NCI-H1105 treated with DMSO at 0.1 percent for 48 hours (cell line): Measurements from ENCODE around the gene ANKH.
"Not testable (repeated sequence)": the region's sequence is repeated elsewhere in the genome, so short reads cannot be mapped to it uniquely, and the experiment has no call there.

Experiments
- DNase-seq: peaks from one replicate; lab custom pipeline; 2025; lab: John Stamatoyannopoulos, UW

ANKH gene

DNA sequence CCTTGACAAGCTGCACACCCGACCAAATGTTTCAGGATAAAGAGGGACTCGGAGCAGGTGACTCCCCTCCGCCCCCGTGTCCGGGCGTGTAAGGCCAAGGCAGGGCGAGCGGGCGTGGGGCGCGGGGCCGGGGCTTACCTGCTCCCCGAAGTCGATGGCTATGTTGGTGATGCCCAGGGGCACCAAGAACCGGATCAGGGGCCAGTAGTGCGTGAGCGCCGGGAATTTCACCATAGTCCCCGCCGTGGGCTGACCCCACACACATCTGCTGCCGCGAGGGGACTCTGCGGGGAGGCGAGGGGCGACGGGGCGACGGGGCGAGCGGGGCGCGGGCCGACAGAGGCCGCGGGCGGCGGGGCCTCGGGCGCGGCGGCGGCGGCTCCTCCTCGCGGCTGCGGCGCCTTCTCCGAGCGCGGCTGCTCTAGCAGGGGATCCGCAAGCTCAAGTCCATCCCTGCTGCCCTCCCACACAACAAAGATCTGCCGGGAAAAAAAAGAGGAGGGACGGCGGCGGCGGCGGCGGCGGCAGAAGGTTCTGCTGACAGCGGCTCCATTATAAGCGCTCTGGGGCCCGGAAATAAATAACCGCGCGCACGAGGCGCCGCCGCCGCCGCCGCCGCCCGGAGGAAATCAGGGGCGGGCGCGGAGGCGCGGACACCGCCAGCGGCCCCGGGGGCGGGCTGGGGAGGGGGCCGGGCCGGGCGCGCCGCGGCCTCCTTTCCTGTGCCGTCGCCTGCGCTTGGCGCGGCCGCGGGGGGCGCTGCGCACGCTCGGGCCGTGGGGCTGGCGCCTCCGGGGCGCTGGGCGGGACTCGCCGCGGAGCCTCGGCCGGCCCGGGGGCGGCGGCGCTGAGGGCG is at the start of gene ANKH:
Gene ANKH (minus strand): TSS at position 565 of the 856 bp plus-strand sequence. CDS start 331 bp downstream, at position 234.
- peak; percentile 76 for DNase-seq

DNA sequence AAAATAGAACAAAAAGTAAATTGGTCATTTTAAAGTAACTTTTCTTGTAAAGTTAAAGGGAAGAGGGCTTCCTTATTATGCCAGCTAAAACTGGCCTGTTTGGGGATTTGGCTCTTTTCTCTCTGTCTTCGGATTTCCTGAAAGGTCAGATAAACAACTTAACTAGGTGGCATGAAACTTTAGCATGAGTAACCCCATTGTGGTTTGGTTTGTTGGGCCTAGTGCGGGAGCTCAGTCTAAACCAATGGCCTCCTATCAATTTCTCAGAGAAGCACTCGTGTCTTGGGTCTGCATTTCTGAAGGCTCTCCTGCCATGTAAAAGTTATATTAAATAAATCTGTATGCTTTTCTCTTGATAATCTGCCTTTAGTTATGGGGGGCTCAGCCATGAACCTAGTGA is 48.5 kb upstream of the ANKH start:
- DNase-seq = no peak

- DNase-seq = not testable (repeated sequence)
Measured at GRCh38 chr5:14919106-14919505, 47.5 kb upstream of the ANKH start.

- DNase-seq = no peak
Measured at GRCh38 chr5:14917719-14918118, 46.1 kb upstream of the ANKH start.

- DNase-seq = no peak
Measured at GRCh38 chr5:14915291-14915952, 43.8 kb upstream of the ANKH start.

- no peak for DNase-seq
Measured at GRCh38 chr5:14914623-14915260, 43.2 kb upstream of the ANKH start.

GRCh38 chr5:14914193-14914592 is 42.6 kb upstream of the ANKH start:
- no peak for DNase-seq

- no peak for DNase-seq
Measured at GRCh38 chr5:14913096-14913495, 41.5 kb upstream of the ANKH start.

GRCh38 chr5:14912206-14912605 is 40.6 kb upstream of the ANKH start:
- DNase-seq = no peak

DNA sequence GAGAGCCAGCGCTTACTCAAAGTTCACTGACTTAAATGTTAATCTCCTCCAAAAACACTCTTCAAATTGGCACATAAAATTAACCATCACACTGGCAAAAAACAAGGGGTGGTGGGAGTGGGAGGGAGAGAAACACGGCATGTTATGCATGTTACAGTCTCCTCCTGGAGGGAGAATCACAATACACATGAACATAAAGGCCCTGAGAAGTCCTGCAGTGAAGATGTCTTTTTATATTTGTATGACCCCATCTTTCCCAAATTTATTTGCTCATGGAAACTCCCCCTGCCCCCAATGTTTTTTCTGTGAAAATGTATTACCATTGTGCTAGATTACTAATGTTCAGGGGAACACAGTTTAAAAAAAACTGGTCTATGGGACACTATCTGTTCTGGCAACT is 37.8 kb upstream of the ANKH start:
- no peak for DNase-seq

- DNase-seq = no peak
Measured at GRCh38 chr5:14908172-14908571, 36.6 kb upstream of the ANKH start.

DNA sequence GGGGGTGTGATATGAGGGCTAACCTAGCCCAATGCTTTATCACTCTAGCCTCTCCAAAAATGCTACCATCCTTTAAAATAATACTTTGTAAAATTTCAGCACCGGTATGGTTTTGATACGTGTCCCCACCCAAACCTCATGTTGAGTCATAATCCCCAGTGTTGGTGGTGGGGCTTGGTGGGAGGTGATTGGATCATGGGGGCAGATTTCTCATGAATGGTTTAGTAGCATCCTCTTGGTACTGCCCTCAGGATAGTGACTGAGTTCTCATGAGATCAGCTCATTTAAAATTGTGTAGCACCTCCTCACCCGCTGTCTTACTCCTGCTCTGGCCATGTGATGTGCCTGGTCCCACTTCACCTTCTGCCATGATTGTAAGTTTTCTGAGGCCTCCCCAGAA is 35.0 kb upstream of the ANKH start:
- no peak for DNase-seq

- DNase-seq = no peak
Measured at GRCh38 chr5:14902826-14903560, 31.4 kb upstream of the ANKH start.

DNA sequence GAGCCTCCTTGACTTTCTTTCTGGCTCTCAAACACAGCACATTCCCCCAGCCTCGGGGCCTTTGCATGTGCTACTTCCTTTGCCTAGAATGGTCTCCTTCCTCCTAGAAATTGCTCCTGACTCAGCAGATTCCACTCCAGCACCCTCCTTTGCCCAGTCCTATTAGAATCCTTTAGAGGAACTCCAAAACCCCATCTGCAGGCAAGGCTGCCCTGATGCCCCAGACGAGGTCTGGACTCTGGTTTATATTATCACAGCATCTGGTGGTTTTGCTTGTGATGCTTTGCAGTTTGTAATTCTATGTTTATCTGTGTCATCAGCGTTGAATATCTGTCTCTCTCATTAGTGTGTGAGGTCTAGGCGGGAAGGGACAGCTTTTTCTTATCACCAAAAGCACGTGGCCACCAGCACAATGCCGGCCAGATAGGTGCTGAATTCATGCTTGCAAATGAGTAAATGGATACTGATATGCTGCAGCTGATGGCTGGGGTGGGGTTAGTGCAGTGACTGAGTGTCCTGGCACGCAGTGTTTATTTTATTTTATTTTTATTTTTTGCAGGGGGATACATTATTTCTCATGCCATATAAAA is 30.0 kb upstream of the ANKH start:
- DNase-seq = no peak

GRCh38 chr5:14900693-14901461 is 29.3 kb upstream of the ANKH start:
- DNase-seq = no peak

DNA sequence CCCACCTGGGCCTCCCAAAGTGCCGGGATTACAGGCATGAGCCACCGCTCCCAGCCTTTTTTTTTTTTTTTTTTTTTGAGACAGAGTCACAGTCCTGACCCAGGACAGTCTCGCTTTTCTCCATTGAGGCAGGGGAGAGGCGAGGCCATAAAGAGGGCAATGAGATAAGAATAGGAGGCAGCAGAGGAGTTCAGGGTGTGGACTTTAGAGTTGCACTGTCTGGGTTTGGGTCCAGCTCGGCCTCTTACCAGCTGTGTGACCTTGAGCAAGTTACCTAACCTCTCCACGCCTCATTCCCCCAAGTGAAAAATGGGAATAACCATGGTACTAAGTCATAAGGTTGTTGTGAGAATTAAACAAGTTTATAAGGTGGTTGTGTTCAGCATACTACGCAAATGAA is 24.6 kb upstream of the ANKH start:
- DNase-seq = no peak

DNA sequence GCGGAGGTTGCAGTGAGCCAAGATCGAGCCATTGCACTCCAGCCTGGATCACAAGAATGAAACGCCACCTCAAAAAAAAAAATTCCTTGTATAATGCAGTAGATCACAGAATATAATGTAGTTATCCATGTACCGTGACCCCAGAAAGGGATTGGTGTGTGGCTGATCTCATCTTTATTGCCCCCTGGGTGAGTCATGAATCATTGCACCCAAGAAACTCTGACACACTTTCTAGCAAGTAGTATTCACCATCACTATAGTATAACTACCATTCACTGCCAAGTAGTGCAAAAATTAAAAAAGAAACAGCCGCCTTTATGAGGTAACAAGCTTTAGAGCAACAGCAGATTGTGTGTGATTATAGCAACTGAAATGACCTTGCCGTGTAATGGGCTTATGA is 23.7 kb upstream of the ANKH start:
- no peak for DNase-seq

GRCh38 chr5:14894748-14895147 is 23.2 kb upstream of the ANKH start:
- DNase-seq = no peak

- DNase-seq = no peak
Measured at GRCh38 chr5:14893381-14893780, 21.8 kb upstream of the ANKH start.

DNA sequence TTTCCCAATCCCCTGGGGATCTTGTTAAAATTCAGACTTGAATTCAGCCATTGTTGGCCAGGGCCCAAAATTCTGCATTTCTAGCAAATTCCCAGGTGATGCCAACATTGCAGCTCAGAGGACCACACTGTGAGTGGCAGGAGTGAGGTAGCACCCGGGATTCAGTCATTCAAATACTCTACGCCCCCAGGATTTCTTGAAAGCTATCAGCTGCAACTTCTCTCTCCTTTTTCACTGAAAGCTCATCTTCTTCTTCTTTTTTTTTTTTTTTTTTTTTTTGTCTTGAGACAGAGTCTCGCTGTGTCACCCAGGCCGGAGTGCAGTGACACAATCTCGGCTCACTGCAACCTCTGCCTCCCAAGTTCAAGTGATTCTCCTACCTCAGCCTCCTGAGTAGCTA is 19.3 kb upstream of the ANKH start:
- DNase-seq = no peak

DNA sequence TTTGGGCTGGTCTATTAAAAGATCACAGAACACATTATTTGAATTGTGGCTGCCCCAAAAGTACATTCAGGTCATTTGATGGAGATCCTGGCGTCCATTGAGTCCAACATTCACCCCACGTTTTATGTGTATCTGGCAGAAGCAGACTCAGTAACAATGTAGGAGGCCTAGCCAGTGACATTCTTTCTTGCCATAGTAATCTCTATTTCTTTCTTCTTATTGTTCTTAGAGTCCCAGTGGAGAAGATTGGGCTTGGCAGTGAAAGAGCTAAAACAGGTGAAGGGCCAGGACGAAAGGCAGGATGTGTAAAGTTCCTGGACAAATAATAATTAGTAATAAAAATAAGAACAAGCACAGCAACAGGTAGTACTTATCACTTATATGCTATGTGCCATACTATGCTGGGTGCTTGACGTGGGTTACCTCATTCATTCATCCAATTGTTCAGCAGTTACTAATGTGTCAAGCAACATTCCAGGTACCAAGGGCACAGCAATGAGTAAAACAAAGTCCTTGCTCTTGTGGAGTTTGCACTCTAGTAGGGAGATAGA is 12.6 kb upstream of the ANKH start:
- no peak for DNase-seq
